Type B pancreatic cell (in vitro differentiated cells): ENCODE measurements around the gene HEATR5B. TPM values are rescaled to one million over a fixed set of nuclear protein-coding genes. Genes with fewer than 3 reads are reported as not detected.
A peak's percentile ranks its signal among the peaks of the same experiment; 100 is the strongest.

Source experiments
- DNase-seq: peaks from one replicate; pipeline ENCODE4 v3.0.0; 2021; ENCODE audit warnings: mixed read lengths; ENCODE audit not compliant: unreplicated experiment; ENCODE audit errors: extremely low spot score
- H3K27ac Mint-ChIP-seq: 2 replicates; pipeline ENCODE4 v1.8.0; 2021; ENCODE audit warnings: mild to moderate bottlenecking, mixed read lengths
- H3K27me3 Mint-ChIP-seq: 2 replicates; pipeline ENCODE4 v1.8.0; 2021; ENCODE audit warnings: mixed read lengths
- H3K36me3 Mint-ChIP-seq: 2 replicates; pipeline ENCODE4 v1.8.0; 2021; ENCODE audit warnings: mixed read lengths
- H3K4me1 Mint-ChIP-seq: one replicate; pipeline ENCODE4 v1.8.0; 2021; ENCODE audit warnings: mixed read lengths; ENCODE audit not compliant: unreplicated experiment
- H3K4me3 Mint-ChIP-seq: 2 replicates; pipeline ENCODE4 v1.8.0; 2021; ENCODE audit warnings: mild to moderate bottlenecking, mixed read lengths
- H3K9me3 Mint-ChIP-seq: 2 replicates; pipeline ENCODE4 v1.8.0; 2021; ENCODE audit warnings: mixed read lengths
- CTCF ChIP-seq: fragments of 200-600 bp; sonication (generic); conservative IDR thresholded peaks from 2 replicates; pipeline ENCODE4 v1.5.0; 2021; ENCODE audit warnings: antibody characterized with exemption, mild to moderate bottlenecking
- total RNA-seq: library from RNA; stranded (reverse); gene quantifications from 2 replicates; pipeline ENCODE4 v1.2.1, GENCODE V29; 2021; ENCODE audit warnings: low replicate concordance

HEATR5B gene
- total RNA-seq, 1 donor from 2014 or later = 18.9 TPM

GRCh38 chr2:37052600-37053332 lies 31.4 kb downstream of the HEATR5B start:
- Mint-ChIP-seq H3K4me1 (no peaks in the 10 kb centered on the region), H3K4me3 (no peak overlapping the region), H3K27ac (no peak overlapping the region), H3K9me3 (no peaks in the 10 kb centered on the region), H3K27me3 (no peaks in the 10 kb centered on the region), H3K36me3 (peaks cover 22% of the 10 kb centered on the region)
- no peak for DNase-seq
- TF ChIP-seq CTCF = no peak

GRCh38 chr2:37039580-37039979 lies 44.6 kb downstream of the HEATR5B start:
- H3K27me3 Mint-ChIP-seq = no peaks in the 10 kb centered on the region
- no peak overlapping the region for H3K4me3 Mint-ChIP-seq
- H3K9me3 Mint-ChIP-seq = no peaks in the 10 kb centered on the region
- H3K4me1 Mint-ChIP-seq = no peaks in the 10 kb centered on the region
- H3K27ac Mint-ChIP-seq = no peak overlapping the region
- no peak for DNase-seq
- peaks cover 9% of the 10 kb centered on the region for H3K36me3 Mint-ChIP-seq
- no peak for TF ChIP-seq CTCF

GRCh38 chr2:37037771-37038170 lies 46.4 kb downstream of the HEATR5B start:
- Mint-ChIP-seq H3K27ac (no peak overlapping the region), H3K4me3 (no peak overlapping the region), H3K27me3 (no peaks in the 10 kb centered on the region), H3K9me3 (no peaks in the 10 kb centered on the region), H3K4me1 (no peaks in the 10 kb centered on the region), H3K36me3 (peaks cover 7% of the 10 kb centered on the region)
- no peak for TF ChIP-seq CTCF
- no peak for DNase-seq

- H3K4me1 Mint-ChIP-seq = no peaks in the 10 kb centered on the region
- peaks cover 17% of the 10 kb centered on the region for H3K36me3 Mint-ChIP-seq
- H3K27me3 Mint-ChIP-seq = no peaks in the 10 kb centered on the region
- no peak overlapping the region for H3K4me3 Mint-ChIP-seq
- H3K9me3 Mint-ChIP-seq = no peaks in the 10 kb centered on the region
- DNase-seq = no peak
- H3K27ac Mint-ChIP-seq = no peak overlapping the region
- TF ChIP-seq CTCF = no peak
Observed at GRCh38 chr2:37029758-37030157, 54.4 kb downstream of the HEATR5B start.

- TF ChIP-seq CTCF = peak; percentile 39
- no peak overlapping the region for H3K4me3 Mint-ChIP-seq
- DNase-seq = no peak
- H3K27me3 Mint-ChIP-seq = no peaks in the 10 kb centered on the region
- no peak overlapping the region for H3K27ac Mint-ChIP-seq
- peaks cover 22% of the 10 kb centered on the region for H3K36me3 Mint-ChIP-seq
- H3K4me1 Mint-ChIP-seq = no peaks in the 10 kb centered on the region
- H3K9me3 Mint-ChIP-seq = no peaks in the 10 kb centered on the region
Observed at GRCh38 chr2:37026050-37026449, 58.1 kb downstream of the HEATR5B start.
